Right renal cortex interstitium (tissue), 3 donors: ENCODE results near the gene OR2K2. TPM values are rescaled to one million over a fixed set of nuclear protein-coding genes. Genes with fewer than 3 reads are reported as not detected.
"Not testable (repeated sequence)": the region's sequence is repeated elsewhere in the genome, so short reads cannot be mapped to it uniquely, and the experiment has no call there.

Source experiments
- DNase-seq, 3 donors: peaks; one replicate each; pipeline ENCODE4 v3.0.0-alpha.2; 2013; ENCODE audit warnings: low read depth in 3 of 3, low spot score in 2 of 3
- polyA plus RNA-seq, 3 donors: library from polyadenylated mRNA; unstranded; fragments of 120-200 nt; gene quantifications; one replicate each; pipeline ENCODE4 v1.2.1, GENCODE V29; 2013; ENCODE audit not compliant: insufficient read length in 3 of 3

Gene OR2K2, protein sequence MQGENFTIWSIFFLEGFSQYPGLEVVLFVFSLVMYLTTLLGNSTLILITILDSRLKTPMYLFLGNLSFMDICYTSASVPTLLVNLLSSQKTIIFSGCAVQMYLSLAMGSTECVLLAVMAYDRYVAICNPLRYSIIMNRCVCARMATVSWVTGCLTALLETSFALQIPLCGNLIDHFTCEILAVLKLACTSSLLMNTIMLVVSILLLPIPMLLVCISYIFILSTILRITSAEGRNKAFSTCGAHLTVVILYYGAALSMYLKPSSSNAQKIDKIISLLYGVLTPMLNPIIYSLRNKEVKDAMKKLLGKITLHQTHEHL
- not detected for polyA plus RNA-seq

DNA sequence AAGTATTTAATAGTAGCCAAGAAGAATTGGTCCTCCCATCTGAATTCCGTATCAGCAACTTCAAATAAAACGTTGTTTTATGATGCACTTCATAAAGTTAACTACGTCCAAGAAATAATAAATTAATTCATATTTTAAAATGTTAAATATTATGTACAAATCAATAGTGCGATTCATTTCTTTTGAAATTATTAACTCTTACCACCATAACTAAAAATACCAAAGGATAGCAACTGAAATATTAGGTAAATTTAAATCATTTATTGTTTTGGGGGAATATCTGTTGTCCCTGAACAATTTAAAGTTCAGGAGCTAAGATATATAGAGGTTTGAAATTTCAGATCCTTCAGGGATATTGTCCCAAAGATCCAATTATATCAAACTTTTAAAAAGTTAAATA is at the start of gene OR2K2:
Gene OR2K2 (minus strand): TSS at position 101 of the 400 bp plus-strand sequence. CDS start 1,791 bp downstream, outside the sequence.
- DNase-seq, result no peak

DNA sequence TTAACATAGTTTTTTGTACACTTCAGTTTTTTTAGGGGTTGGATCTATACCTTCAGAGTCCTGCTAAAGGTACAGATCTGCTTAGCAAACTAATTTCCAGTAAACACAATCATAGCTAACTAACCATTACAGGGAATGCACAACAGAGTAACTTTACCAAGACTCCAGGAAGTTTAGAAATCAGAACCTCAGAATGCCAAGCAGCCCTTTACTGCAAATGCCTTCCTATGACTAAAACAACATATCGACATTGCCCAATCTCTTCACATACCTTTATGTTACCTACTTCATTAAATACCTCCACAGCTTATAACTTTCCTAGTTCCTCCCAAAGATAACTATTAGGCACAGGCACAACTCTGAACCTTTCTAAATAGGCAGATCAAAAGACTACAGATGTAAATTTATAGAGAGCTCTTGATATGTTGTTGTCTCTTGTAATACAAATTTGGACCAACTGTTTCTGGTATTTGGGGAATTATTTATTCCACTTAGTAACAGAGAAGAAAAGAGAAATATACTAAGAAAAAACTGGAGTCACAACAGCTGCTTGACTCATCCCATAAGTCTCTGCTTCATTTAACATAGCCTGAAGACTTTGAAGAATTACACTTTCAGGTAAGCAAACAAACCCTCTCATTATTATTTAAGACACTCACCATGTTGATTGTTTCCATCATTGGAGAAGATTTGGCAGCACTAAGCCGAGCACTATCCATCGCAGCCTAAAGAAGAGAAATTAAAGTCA is 46.0 kb upstream of the OR2K2 start:
- no peak for DNase-seq

DNA sequence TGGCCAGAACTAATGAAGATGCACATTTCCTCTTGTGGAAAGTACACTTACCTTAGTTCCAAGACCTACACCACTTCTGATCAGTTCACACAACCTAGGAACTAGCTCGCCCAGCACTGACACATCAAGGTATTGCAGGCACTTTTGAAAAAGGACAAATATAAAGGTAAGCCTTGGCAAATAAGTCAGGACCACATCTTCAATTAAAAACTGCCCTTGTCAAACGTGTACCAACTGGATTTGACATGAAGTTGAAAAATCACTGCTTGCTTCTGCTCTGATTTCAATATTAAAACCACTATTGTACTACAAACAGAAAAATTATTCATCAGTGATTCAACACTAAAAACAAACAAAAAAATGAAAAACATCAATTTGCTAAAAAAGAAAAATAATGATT is 45.0 kb upstream of the OR2K2 start:
- no peak for DNase-seq

DNA sequence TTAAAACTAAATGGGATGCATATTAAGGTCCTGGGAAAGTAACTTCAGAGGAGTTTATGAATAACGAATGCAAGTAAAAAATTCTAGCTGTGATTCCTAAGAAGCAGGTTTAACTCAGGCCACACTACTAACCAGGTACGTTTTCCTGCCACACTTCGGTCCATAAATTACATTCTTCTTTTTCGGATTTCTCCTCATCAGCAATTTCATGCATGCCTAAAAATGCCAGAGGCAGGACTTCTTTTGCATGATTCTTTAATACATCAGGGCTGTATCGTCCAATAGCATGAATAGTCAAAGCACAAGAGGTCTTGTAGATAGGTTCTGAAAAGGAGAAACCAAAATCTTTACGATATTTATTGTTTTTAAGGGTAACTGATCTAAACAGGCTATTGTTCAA is 42.3 kb upstream of the OR2K2 start:
- no peak for DNase-seq

DNA sequence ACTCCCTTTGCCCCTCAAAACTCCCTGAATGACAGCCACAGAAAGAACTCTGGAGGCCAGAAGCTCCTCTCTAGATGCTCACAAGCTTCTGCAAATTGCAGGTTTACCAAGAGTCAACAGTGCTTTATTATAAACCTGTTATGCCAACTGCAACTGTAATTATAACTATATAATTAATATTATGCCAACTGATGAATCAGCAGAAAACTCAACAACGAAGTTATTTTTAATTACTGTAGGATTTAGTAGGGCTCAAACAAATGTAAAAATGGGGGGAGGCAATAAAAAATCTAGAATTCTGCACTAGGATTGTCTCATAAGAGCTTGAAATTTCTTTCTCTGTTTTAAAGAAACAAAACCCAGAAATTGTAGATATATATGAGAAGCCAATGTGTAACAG is 37.0 kb upstream of the OR2K2 start:
- no peak for DNase-seq

DNA sequence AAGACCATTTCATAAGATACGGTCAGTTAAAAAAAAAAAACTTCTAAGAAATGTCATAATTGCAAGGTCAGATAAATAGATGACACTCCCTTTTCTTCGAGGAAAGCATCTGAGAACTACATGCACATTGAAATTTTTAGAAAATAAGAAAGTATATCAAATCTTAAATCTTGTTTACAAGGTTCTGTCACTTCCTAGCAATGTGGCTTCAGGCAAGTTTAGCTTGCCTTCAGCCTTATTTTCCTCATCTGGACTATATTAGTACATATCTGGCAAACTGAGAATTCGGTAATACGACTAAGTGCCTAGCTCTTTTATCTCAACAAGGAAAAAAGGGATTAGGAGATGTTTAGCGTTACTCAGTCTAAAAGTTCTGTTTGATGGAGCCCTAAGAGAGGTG is 32.5 kb upstream of the OR2K2 start:
- no peak for DNase-seq

DNA sequence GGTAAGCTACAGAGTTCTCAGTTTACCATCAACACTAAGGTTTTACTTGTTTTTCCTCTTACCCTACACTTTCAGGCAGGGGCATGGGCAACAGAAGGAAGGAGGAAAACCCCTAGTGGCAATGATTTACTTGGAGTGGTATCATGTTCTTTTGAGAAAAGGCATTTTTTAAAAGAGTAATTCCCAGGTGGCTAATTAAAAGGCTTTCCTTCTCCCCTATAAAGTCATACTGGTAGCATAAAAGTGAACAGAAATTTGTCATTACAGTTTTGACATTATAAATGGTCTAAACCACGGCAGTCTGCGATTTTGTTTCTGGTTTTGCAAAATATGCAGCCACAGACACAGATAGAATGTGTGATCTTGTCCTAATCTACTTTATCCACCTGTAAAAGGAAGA is 30.9 kb upstream of the OR2K2 start:
- no peak for DNase-seq

DNA sequence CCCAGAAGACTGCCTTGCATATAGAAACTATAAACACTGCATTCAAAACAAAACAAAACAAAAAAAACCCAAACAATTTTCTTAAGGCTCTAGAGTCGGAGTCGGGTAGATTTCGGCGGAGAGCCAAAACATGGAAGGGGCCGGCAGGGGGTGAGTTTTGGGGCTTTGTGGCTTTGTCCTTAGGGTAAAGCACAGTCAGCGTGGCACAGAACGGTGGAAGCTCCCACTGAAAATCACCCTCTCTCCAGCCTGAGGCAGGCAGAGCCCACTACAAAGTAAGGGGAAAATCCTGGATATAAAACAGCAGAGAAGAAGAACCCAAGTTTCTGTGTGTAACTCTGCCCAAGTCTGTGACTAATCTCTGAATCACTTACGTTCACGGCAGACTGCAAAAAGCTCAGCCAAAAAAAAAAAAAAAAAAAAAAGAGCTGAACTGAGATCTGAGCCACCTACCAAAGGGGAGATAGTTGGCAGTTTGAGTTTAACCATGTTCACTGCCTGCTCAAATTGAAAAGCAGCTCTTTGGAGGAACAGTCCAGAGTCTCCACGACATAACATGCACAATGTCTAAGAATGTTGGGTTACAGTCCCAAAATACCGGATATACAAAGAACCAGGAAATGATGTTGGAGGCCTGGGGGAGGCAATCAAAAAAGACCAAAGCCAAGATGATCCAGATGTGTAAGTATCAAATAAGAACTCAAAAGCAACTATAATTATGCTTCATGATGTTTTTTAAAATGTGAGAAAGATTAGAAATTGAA is 26.6 kb upstream of the OR2K2 start:
- no peak for DNase-seq

DNA sequence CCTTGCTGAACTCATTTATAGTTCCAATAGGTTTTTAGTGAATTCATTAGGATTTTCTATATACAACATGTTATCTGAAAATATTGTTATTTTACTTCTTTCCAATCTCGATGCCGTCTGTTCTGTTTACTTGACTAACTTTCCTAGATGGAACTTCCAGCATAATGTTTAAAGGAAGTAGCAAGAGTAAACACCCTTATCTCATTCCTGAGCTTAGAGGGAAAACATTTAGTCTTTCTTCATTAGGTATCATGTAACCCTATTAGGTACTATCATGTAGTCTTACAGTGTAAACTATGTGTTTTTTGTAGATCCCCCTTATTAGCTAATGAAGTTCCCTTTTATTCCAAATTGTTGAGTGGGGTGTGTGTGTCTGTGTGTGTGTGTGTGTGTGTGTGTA is 22.5 kb upstream of the OR2K2 start:
- no peak for DNase-seq

DNA sequence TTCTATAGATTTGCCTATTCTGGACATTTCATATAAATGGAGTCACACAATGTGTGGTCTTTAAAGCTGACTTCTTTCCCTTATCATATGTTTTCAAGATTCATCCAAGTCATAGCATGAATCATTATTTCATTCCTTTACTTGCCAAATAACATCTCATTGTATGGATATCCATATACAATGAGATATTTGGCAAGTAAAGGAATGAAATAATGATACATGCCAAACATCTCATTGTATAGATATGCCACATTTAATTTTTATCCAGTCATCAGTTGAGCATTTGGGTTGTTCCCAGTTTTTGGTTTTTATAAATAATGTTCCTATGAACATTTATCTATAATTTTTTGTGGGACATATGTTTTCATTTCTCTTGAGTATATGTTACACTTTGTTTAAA is 20.5 kb upstream of the OR2K2 start:
- no peak for DNase-seq

DNA sequence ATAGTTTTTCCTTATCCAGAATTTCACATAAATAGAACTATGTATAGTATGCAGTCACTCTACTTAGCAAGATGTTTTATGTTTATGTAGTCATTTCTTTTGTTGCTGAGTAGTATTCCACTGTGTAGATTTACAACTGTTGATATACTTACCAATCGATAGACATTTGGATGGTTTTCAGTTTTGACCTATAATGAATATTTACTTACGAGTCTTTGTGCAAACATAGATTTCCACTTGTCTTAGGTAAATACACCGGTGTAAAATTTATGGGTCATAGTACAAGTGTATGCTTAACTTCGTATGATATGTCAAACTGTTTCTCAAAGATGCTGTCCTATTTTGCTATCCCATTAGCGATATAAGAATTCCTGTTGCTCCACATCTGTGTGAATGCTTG is 19.7 kb upstream of the OR2K2 start:
- no peak for DNase-seq

DNA sequence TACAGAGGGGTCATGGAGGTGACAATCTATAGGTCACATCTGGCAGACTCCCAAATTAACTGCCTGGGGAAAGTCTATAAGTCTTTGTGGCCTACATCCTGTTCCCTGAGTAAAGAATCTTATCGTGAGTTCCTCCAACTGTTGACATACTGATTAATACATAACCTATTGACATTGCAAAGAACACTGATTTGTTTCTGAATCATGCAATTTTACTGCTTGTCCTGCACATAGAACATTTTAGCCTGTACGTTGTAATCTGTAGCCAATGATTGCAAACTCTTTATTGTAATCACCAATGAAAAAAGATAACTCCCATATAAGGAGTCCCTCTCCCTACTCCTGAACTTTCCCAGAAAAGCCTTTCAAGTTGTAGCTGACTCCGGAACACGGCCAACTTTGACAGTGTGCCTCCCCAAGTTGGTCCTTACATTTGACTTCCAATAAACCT is 18.8 kb upstream of the OR2K2 start:
- no peak for DNase-seq

DNA sequence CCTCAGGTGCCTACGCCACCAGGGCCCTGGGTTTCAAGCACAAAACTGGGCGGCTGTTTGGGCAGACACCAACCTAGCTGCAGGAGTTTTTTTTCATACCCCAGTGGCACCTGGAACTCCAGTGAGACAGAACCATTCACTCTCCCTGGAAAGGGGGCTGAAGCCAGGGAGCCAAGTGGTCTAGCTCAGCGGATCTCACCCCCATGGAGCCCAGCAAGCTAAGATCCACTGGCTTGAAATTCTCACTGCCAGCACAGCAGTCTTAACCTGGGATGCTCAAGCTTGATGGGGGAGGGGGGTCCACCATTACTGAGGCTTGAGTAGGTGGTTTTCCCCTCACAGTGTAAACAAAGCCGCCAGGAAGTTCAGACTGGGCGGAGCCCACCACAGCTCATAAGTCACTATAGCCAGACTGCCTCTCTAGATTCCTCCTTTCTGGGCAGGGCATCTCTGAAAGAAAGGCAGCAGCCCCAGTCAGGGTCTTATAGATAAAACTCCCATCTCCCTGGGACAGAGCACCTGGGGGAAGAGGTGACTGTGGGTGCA is 4.4 kb upstream of the OR2K2 start:
- not testable (repeated sequence) for DNase-seq

DNA sequence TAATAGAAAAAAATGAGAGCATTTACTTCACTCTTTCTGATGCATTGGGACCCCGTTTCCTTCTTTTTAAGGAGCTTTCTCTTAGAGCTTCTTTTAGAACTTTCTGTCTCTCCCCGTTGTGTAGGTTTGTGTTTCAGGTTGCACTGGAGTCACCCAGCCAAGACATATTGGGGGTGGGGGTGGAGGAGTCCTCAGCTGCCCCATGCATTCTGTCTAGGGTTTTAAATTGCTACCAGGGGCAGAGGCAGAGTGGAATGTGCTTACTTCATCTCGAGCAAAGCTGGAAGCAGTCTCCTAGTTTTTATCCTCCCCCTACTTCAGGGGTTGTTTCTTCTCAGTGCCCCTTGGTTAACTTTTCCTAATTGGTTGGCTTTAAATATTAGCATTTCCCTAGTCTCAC is 9.4 kb downstream of the OR2K2 start:
- DNase-seq, result no peak

DNA sequence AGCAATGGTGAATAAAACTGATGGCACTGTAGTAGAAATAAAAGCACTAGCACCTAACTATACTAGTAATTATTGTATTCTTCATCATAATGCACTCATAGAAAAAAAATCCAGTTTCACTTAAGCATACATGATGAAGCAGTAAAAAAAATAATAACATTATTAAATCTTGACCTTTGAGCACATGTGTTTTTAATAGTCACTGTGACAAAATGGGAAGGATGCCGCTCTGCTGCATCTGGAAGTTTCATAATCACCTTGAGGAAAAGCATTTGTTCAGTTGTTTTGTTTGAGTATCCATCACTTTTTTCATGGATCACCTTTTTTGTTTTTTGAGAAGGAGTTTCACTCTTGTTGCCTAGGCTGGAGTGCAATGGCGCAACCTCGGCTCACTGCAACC is 13.2 kb downstream of the OR2K2 start:
- DNase-seq, result no peak

DNA sequence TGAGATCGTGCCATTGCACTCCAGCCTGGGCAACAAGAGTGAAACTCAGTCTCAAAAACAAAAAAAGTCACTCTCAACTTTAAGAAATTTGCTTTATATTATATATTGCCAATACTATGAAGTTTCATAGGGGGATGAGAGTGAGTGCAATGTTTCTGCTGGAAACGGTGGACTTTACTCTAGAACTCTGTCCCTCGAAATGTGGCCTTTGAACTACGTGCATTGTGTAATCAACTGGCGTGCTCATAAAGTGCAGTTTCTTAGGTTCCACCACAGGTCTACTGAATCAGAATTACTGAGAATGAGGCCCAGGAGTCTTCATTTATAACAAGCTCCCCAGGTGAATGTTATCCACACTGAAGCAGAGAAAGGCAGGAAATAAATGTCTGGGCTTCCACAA is 24.1 kb downstream of the OR2K2 start:
- no peak for DNase-seq

DNA sequence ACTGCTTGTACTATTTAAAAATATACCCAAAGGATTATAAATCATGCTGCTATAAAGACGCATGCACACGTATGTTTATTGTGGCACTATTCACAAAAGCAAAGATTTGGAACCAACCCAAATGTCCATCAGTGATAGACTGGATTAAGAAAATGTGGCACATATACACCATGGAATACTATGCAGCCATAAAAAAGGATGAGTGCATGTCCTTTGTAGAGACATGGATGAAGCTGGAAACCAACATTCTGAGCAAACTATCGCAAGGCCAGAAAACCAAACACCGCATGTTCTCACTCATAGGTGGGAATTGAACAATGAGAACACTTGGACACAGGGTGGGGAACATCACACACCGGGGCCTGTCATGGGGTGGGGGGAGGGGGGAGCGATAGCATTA is 26.0 kb downstream of the OR2K2 start:
- not testable (repeated sequence) for DNase-seq

DNA sequence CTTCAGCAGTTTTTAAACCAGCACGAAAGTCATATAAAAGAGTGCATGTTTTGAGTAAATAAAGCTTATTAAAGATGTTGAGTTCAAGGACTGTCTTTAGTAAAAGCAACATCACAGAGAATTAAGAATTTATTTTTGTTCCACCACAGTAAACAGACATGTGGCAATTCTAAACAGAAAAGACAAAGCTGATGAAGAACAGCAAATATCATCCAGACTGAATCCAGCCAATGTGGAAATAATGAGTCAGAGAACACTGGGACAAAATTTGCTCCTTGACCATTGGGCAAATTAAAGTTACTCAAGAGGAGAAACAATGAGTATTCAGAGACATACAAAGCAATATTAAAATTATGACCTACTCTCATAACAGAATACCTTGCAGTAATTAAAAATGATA is 28.8 kb downstream of the OR2K2 start:
- no peak for DNase-seq

DNA sequence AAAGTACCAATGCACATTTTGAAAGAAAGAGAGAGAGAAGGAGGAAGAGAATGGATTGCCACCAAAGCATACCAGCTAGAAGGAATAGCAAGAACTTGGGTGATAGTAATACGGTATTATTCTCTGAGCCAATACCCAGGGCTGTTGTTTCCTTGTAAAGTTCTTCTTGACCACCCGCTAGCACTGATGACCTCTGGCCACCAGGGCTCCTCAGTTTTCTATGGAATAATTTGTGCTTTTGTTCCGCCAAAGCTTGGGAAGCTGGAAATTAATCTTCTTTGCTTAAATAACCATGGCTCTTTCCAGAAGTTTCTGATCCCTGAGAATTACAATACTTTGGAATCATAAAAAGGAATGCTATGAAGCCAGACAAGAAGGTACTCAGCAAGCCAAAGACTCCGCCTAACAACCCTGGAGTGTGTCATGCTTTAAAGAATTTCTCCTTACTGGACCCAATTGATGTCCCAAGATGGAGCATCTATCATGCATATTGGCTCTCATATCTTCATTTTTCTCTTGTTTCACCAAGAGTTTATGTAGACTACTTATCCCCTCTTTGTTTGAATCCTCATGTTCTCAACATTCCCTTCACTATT is 29.8 kb downstream of the OR2K2 start:
- no peak for DNase-seq

DNA sequence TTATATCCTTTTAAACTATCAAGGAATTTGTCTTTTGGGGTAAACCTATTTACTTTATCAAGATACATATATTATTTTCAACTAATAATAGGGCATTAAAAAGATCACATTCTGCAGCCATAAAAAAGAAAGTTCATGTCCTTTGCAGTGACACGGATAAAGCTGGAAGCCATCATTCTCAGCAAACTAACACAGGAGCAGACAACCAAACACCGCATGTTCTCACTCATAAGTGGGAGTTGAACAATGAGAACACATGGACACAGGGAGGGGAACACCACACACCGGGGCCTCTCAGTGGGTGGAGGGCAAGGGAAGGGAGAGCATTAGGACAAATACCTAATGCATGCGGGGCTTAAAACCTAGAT is 30.4 kb downstream of the OR2K2 start:
- not testable (repeated sequence) for DNase-seq
